ENCODE data around the gene TAPT1. TPM values are rescaled to one million over a fixed set of nuclear protein-coding genes. Genes with fewer than 3 reads are reported as not detected.
A peak's percentile ranks its signal among the peaks of the same experiment; 100 is the strongest.

Gene TAPT1
- total RNA-seq, 1 donor from 2014 or later: 31.8 TPM

DNA sequence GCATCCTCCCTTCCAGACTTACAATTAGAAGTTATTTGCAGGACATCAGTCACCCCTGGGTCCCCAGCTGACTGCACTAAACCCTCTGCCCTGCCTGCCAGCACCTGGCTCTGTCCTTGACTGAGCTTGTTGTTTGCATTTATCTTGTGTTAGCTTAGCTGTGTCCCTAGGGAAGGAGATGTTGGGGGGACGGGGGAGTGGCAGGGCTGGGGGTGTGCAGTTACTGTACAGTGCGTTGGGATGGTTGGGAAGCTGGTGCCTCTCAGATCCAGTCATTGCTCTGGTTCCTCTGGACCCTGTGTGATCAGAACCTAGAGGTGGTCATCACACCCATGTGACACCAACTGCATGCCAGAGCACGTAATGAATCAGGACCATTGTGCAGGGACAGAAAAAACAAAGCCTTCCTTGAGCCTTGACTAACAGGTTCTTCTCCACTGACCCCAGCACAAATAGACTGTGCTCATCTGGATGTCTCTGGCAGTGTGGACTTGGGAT, 109.7 kb downstream of the TAPT1 start:
- H3K9ac ChIP-seq (ENCODE audit: low read depth in 1 of 3, low read length in 3 of 3): no peak overlapping the region
- H3K36me3 ChIP-seq (ENCODE audit: control insufficient read depth in 3 of 3, insufficient read depth in 3 of 3, low read length in 3 of 3): no peaks in the 10 kb centered on the region
- H3K9me3 ChIP-seq (ENCODE audit: control insufficient read depth in 3 of 3, low read length in 3 of 3): no peaks in the 10 kb centered on the region
- peaks cover 42 to 44% (median 44%) of the 10 kb centered on the region in 3 donors for H3K4me1 ChIP-seq (ENCODE audit: control insufficient read depth in 3 of 3, insufficient read depth in 3 of 3, low read length in 3 of 3)
- H3K27me3 ChIP-seq (ENCODE audit: control insufficient read depth in 3 of 3, insufficient read depth in 3 of 3, low read length in 3 of 3): no peaks in the 10 kb centered on the region
- H3K4me3 ChIP-seq (ENCODE audit: low read length in 3 of 3): no peak overlapping the region
- H3K27ac ChIP-seq (ENCODE audit: low read depth, low read length): peak overlapping the region; percentile 81

- peak overlapping the region in 2 of 3 donors; percentile 11 to 25 for H3K4me3 ChIP-seq (ENCODE audit: low read length in 3 of 3)
- H3K9me3 ChIP-seq (ENCODE audit: control insufficient read depth in 3 of 3, low read length in 3 of 3): no peaks in the 10 kb centered on the region
- no peaks in the 10 kb centered on the region for H3K27me3 ChIP-seq (ENCODE audit: control insufficient read depth in 3 of 3, insufficient read depth in 3 of 3, low read length in 3 of 3)
- H3K4me1 ChIP-seq (ENCODE audit: control insufficient read depth in 3 of 3, insufficient read depth in 3 of 3, low read length in 3 of 3): peaks cover 42 to 44% (median 43%) of the 10 kb centered on the region in 3 donors
- no peaks in the 10 kb centered on the region for H3K36me3 ChIP-seq (ENCODE audit: control insufficient read depth in 3 of 3, insufficient read depth in 3 of 3, low read length in 3 of 3)
- peak overlapping the region; percentile 81 for H3K27ac ChIP-seq (ENCODE audit: low read depth, low read length)
- no peak overlapping the region for H3K9ac ChIP-seq (ENCODE audit: low read depth in 1 of 3, low read length in 3 of 3)
Measured at GRCh38 chr4:16116019-16116418, 110.3 kb downstream of the TAPT1 start.

DNA sequence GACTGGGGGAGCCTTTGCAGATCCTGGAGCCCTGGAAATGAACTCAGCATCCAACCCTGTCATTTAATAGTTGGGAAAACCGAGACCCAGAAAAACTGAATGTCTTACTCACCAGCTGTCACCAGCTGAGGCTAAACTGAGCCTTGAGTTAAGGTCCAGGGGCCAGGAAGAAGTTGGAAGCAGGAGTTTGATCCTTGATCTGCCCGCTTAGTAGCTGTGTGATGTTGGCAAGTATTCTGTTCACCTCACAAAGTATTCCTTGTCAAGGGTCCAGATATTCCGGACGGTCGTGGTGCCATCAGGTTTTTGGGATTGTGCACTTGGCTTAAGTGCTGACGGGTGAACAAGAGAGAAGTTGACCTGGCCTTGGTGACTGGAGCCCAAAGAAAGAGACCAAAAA, 111.7 kb downstream of the TAPT1 start:
- Histone ChIP-seq H3K9me3 (ENCODE audit: control insufficient read depth in 3 of 3, low read length in 3 of 3) (no peaks in the 10 kb centered on the region), H3K27ac (ENCODE audit: low read depth, low read length) (peak overlapping the region; percentile 39)

GRCh38 chr4:16113741-16114140, 112.5 kb downstream of the TAPT1 start:
- Histone ChIP-seq H3K27me3 (ENCODE audit: control insufficient read depth in 3 of 3, insufficient read depth in 3 of 3, low read length in 3 of 3) (no peaks in the 10 kb centered on the region), H3K4me1 (ENCODE audit: control insufficient read depth in 3 of 3, insufficient read depth in 3 of 3, low read length in 3 of 3) (peaks cover 42 to 43% (median 43%) of the 10 kb centered on the region in 3 donors), H3K36me3 (ENCODE audit: control insufficient read depth in 3 of 3, insufficient read depth in 3 of 3, low read length in 3 of 3) (no peaks in the 10 kb centered on the region), H3K9ac (ENCODE audit: low read depth in 1 of 3, low read length in 3 of 3) (no peak overlapping the region), H3K4me3 (ENCODE audit: low read length in 3 of 3) (no peak overlapping the region), H3K27ac (ENCODE audit: low read depth, low read length) (peak overlapping the region; percentile 39), H3K9me3 (ENCODE audit: control insufficient read depth in 3 of 3, low read length in 3 of 3) (no peaks in the 10 kb centered on the region)

More for the DNA sequence above, 111.7 kb downstream of the TAPT1 start:
- H3K27me3 ChIP-seq (ENCODE audit: control insufficient read depth in 3 of 3, insufficient read depth in 3 of 3, low read length in 3 of 3): no peaks in the 10 kb centered on the region
- no peaks in the 10 kb centered on the region for H3K36me3 ChIP-seq (ENCODE audit: control insufficient read depth in 3 of 3, insufficient read depth in 3 of 3, low read length in 3 of 3)
- no peak overlapping the region for H3K4me3 ChIP-seq (ENCODE audit: low read length in 3 of 3)
- H3K4me1 ChIP-seq (ENCODE audit: control insufficient read depth in 3 of 3, insufficient read depth in 3 of 3, low read length in 3 of 3): peaks cover 42 to 44% (median 43%) of the 10 kb centered on the region in 3 donors
- H3K9ac ChIP-seq (ENCODE audit: low read depth in 1 of 3, low read length in 3 of 3): no peak overlapping the region

GRCh38 chr4:16111533-16111932, 114.7 kb downstream of the TAPT1 start:
- H3K36me3 ChIP-seq (ENCODE audit: control insufficient read depth in 3 of 3, insufficient read depth in 3 of 3, low read length in 3 of 3): no peaks in the 10 kb centered on the region
- peaks cover 23 to 31% (median 25%) of the 10 kb centered on the region in 3 donors for H3K4me1 ChIP-seq (ENCODE audit: control insufficient read depth in 3 of 3, insufficient read depth in 3 of 3, low read length in 3 of 3)
- H3K27me3 ChIP-seq (ENCODE audit: control insufficient read depth in 3 of 3, insufficient read depth in 3 of 3, low read length in 3 of 3): no peaks in the 10 kb centered on the region
- H3K4me3 ChIP-seq (ENCODE audit: low read length in 3 of 3): no peak overlapping the region
- no peaks in the 10 kb centered on the region for H3K9me3 ChIP-seq (ENCODE audit: control insufficient read depth in 3 of 3, low read length in 3 of 3)
- H3K27ac ChIP-seq (ENCODE audit: low read depth, low read length): no peak overlapping the region
- H3K9ac ChIP-seq (ENCODE audit: low read depth in 1 of 3, low read length in 3 of 3): no peak overlapping the region

GRCh38 chr4:16110661-16111290, 115.5 kb downstream of the TAPT1 start:
- Histone ChIP-seq H3K4me1 (ENCODE audit: control insufficient read depth in 3 of 3, insufficient read depth in 3 of 3, low read length in 3 of 3) (peaks cover 15 to 23% (median 17%) of the 10 kb centered on the region in 3 donors), H3K9me3 (ENCODE audit: control insufficient read depth in 3 of 3, low read length in 3 of 3) (no peaks in the 10 kb centered on the region), H3K4me3 (ENCODE audit: low read length in 3 of 3) (no peak overlapping the region), H3K27ac (ENCODE audit: low read depth, low read length) (no peak overlapping the region), H3K9ac (ENCODE audit: low read depth in 1 of 3, low read length in 3 of 3) (no peak overlapping the region), H3K27me3 (ENCODE audit: control insufficient read depth in 3 of 3, insufficient read depth in 3 of 3, low read length in 3 of 3) (no peaks in the 10 kb centered on the region), H3K36me3 (ENCODE audit: control insufficient read depth in 3 of 3, insufficient read depth in 3 of 3, low read length in 3 of 3) (no peaks in the 10 kb centered on the region)

Small RNA genes within 50 kb of the gene (small RNA-seq; reads per million reads assigned to genes)
- not detected for gene RPS21P4

Other genes starting within 250 kb of the TAPT1 start
- gene PROM1, start 142.4 kb downstream of the TAPT1 start, total RNA-seq: 40.2 TPM

All from skeletal muscle tissue (tissue), 5 donors.